ENCODE data around the gene ELAVL4.

The ELAVL4 gene

GRCh38 chr1:50108497-50109059, at the start of gene ELAVL4:
Gene ELAVL4, plus strand, starts transcription at chr1:50108920. Its CDS starts 270 bp downstream, at chr1:50109190.
- no peak for DNase-seq (ENCODE audit: low read depth, low spot score)

- DNase-seq (ENCODE audit: low read depth, low spot score) = no peak
Observed at GRCh38 chr1:50060279-50060678, 48.4 kb upstream of the ELAVL4 start.

- no peak for DNase-seq (ENCODE audit: low read depth, low spot score)
Observed at GRCh38 chr1:50066806-50067205, 41.9 kb upstream of the ELAVL4 start.

DNA sequence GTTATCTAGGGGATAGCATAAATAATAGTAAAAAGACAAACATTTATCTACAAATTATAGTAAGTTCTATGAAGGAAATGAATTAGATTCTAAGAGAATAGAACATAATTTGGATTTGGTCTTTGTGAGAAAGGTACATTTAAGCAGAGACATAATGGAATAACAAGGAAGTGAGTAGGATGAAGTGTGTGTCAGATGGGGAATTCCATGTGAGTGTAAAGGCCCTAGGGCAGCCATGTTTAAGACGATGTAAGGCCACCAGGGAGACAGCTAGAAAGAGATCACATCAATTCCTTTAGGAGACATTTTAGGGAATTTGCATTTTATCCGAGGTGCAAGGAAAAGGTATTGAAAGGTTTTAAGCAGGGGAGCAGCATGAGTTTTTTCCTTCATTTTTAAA, 33.8 kb upstream of the ELAVL4 start:
- no peak for DNase-seq (ENCODE audit: low read depth, low spot score)

GRCh38 chr1:50077273-50077672, 31.4 kb upstream of the ELAVL4 start:
- DNase-seq (ENCODE audit: low read depth, low spot score) = no peak

GRCh38 chr1:50080904-50081586, 27.7 kb upstream of the ELAVL4 start:
- no peak for DNase-seq (ENCODE audit: low read depth, low spot score)

DNA sequence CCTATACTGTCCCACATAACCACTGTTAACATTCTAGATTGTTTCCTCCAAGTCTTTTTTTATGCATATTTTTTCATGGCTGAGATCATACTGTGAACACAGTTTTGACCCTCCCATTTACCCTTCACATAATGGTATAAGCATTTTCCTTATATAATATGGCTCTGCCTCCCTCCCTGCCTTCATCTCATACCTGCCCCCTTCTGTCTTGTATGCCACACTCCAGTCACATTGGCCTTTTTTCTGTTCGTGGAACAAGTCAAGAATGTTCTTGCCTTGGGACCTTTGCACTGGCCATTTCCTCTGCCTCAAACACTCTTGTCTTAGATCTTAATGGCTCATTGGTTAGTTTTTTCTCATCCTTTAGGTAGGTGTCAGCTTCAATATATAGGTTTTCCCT, 24.3 kb upstream of the ELAVL4 start:
- no peak for DNase-seq (ENCODE audit: low read depth, low spot score)

- DNase-seq (ENCODE audit: low read depth, low spot score) = no peak
Observed at GRCh38 chr1:50091068-50091467, 17.7 kb upstream of the ELAVL4 start.

DNA sequence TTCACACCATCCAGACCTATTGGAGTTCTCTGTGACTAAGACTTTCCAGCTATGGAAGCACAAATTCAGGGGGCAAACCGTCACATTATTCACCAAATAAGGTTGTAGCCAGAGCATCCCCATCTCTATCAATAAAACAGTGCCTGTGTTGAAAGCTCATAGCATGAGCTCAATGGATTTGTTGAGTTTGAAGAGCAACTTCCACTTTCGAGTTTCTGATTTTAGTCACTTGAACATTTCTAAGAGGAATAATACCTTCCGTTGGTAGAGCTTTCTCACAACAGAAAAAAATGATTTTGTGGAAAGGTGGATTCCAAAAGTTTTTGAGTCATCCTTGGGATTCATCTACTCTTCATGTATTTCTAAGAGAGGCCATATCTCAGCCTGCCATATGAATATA, 13.0 kb upstream of the ELAVL4 start:
- no peak for DNase-seq (ENCODE audit: low read depth, low spot score)

DNA sequence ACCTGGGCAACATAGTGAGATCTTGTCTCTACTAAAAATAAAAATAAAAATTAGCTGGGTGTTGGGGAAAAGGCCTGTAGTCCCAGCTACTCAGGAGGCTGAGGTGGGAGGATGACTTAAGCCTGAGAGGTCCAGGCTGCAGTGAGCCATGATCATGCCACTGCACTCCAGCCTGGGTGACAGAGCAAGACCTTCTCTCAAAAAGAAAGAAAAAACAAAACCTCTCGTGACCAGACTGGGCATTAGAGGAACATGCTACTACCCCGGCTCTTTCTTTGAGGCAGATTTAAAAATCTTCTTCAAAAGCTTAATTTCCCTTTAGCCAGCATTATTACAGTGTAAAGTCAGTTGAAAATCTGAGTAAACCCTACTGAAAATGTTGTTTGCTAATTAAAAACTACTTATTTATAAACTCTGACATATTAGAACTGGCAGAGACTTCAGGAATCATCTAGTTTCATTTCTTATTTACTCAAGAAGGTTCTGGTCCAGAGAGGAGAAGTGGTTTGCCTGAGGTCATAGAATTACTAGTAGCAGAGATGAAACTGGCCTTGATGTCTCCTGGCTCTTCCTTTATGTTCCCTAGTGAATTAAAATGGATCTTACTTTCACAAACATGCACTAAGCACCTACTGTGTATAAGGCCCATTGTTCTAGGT, 11.6 kb upstream of the ELAVL4 start:
- no peak for DNase-seq (ENCODE audit: low read depth, low spot score)

DNA sequence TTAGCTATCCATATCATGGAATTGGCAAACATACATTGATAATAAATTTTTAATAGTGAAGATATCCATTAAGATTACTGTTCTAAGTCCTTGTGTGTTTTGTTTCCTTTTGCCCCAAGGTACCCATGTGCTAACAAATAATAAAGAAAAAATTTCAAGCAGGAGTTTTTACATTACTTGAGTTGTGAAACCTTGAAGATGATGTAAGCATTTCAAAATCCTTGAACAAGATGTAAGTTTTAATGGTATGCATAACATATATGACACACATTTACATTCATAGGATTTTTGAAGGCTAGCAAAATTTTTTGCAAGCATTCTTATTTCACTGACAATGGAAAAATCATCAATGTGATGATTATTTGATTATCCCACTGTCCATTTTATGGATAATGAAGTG, 10.9 kb upstream of the ELAVL4 start:
- DNase-seq (ENCODE audit: low read depth, low spot score) = no peak

- no peak for DNase-seq (ENCODE audit: low read depth, low spot score)
Observed at GRCh38 chr1:50098591-50099021, 10.1 kb upstream of the ELAVL4 start.

- no peak for DNase-seq (ENCODE audit: low read depth, low spot score)
Observed at GRCh38 chr1:50099654-50100053, 9.1 kb upstream of the ELAVL4 start.

DNA sequence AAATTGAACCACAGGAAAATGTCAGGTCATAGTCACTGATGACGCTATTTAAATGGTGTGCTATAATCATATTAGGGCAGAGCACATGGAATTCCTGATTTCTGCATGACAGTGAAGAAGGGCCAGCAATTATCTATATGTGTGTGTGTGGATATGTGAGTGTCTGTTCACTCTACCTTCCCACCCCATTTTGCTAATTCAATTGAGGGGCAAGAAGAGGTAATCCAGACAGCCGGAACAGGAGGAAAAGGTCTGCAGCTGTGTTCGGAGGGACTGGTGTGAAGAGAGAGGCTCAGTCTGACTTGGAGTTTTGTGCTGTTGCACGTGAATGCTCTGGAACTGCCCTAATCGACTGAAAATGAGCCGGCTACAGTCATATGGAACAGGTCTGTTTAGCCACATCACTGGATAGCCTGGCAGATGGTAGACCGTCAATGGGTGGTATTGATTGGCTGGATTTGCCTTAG, 5.1 kb upstream of the ELAVL4 start:
- DNase-seq (ENCODE audit: low read depth, low spot score) = no peak

DNA sequence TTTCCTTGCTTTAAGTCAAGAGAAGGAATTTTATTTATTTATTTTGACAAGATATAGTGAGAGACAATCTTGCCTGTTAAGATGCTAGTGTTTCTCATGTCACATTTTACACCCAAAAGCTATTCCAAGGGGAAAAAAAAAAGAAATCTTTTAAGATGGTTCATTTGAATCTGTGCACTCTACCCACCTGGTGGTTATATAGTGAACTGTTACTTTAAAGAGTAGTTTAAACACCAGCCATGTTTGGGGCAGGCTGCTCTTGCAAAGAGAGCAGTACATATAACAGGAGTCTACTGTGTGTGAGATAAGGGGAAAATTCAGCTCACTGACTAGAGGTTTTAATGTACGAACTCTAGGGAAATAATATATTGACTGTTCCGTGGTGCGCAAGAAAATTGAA, 3.3 kb upstream of the ELAVL4 start:
- no peak for DNase-seq (ENCODE audit: low read depth, low spot score)

GRCh38 chr1:50106095-50106761, 2.5 kb upstream of the ELAVL4 start:
- no peak for DNase-seq (ENCODE audit: low read depth, low spot score)

- DNase-seq (ENCODE audit: low read depth, low spot score) = no peak
Observed at GRCh38 chr1:50109116-50109515, 396 bp downstream of the ELAVL4 start.

GRCh38 chr1:50109647-50110075, 941 bp downstream of the ELAVL4 start:
- no peak for DNase-seq (ENCODE audit: low read depth, low spot score)

DNA sequence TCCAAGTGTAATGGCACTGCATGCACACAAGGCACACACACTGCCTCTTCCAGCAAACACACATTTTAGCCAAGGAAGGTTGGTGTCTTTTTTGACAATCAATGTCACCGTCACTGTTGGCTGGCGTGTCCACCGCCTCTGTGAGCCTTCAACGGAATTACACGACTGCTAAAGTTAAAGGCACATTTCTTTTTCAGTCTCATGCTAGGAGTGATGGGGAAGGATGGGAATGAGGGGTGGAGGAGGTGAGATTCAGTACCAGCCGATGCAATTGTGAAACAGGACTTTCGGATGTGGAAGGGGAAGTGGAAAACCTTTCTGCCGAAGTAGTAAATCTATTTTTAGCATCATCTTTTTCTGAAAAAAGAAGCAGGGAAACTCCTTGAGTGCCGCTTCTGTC, 1.4 kb downstream of the ELAVL4 start:
- DNase-seq (ENCODE audit: low read depth, low spot score) = no peak

- no peak for DNase-seq (ENCODE audit: low read depth, low spot score)
Observed at GRCh38 chr1:50110656-50111055, 1.9 kb downstream of the ELAVL4 start.

DNA sequence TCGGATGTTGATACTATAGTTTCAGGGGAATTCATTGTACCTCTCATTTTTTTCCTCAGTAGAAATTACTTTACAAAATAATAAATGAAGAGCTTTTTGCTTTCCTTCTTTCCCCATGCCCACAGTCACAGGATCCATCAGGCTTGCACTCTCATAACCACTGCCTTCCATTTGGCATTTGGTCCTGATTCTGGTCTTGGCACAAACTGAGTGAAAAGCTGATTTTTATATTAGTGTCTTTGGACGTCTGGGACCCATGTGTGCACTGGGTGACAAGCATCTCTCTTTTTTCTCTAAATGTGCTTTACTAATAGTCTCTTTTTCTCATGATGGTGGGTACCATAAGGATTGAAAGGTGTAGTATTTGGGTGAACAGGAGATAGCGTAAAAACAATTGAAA, 2.8 kb downstream of the ELAVL4 start:
- no peak for DNase-seq (ENCODE audit: low read depth, low spot score)

- DNase-seq (ENCODE audit: low read depth, low spot score) = no peak
Observed at GRCh38 chr1:50112193-50112592, 3.5 kb downstream of the ELAVL4 start.
